ENCODE results near the gene RXRA. TPM values are rescaled to one million over a fixed set of nuclear protein-coding genes. Genes with fewer than 3 reads are reported as not detected.
A peak's percentile ranks its signal among the peaks of the same experiment; 100 is the strongest.

The RXRA gene
- total and polyA plus RNA-seq, 2 donors (not counting 1 experiment from before 2014, with no cell fraction given), result 2.6 to 6.8 TPM

- H2AFZ ChIP-seq (ENCODE audit: insufficient read depth, low read depth, low read length, poor library complexity, severe bottlenecking), result no peak overlapping the region
- WGBS (ENCODE audit: insufficient coverage), result 46% methylated on average over 13 of the region's 16 CpGs
- ChIA-PET CTCF (no interaction called here), POLR2A (no interaction called here)
- H3K9ac ChIP-seq (ENCODE audit: low read length), result no peak overlapping the region
- H3K36me3 ChIP-seq (replicated peaks in 1 of 2; ENCODE audit: control extremely low read depth in 1 of 2, control insufficient read depth in 1 of 2, extremely low read depth in 1 of 2, insufficient read depth in 2 of 2, low read length in 1 of 2), result no peaks in the 10 kb centered on the region
- no peak overlapping the region for H3K4me3 ChIP-seq (ENCODE audit: control extremely low read depth in 1 of 5, extremely low read depth in 1 of 5, insufficient read depth in 1 of 5, low read depth in 2 of 5, low read length in 4 of 5)
- peaks cover 29 to 32% of the 10 kb centered on the region in 2 donors for H3K4me1 ChIP-seq (ENCODE audit: control insufficient read depth in 2 of 2, insufficient read depth in 2 of 2, low read length in 2 of 2)
- H3K9me3 Mint-ChIP-seq (ENCODE audit: insufficient read depth), result no peaks in the 10 kb centered on the region
- no peak for TF ChIP-seq CTCF (IDR thresholded peaks at IDR 0.05)
- no peak for TF ChIP-seq EZH2 (IDR thresholded peaks at IDR 0.05; ENCODE audit: borderline replicate concordance, insufficient read depth, low read depth, low read length, poor library complexity, severe bottlenecking)
- DNase-seq (no peak), ATAC-seq (ENCODE audit: low read depth) (no peak)
- no peaks in the 10 kb centered on the region for H3K9me3 ChIP-seq (ENCODE audit: control extremely low read depth in 1 of 3, control insufficient read depth in 2 of 3, insufficient read depth in 1 of 3, low read length in 2 of 3)
- H3K27me3 Mint-ChIP-seq, result peaks cover 13% of the 10 kb centered on the region
- no peak overlapping the region for H3K4me3 Mint-ChIP-seq
- peak overlapping the region; percentile 31 for H3K4me2 ChIP-seq (replicated peaks; ENCODE audit: low read depth, low read length, poor library complexity, severe bottlenecking)
- no peaks in the 10 kb centered on the region for H3K79me2 ChIP-seq (ENCODE audit: control insufficient read depth, insufficient read depth, low read length)
- H3K27ac ChIP-seq (ENCODE audit: low read length in 2 of 2), result no peak overlapping the region
- H3K4me1 Mint-ChIP-seq, result peaks cover 28% of the 10 kb centered on the region
- peaks cover 0 to 6% (median 0%) of the 10 kb centered on the region in 4 experiments for H3K27me3 ChIP-seq (replicated peaks in 1 of 4; ENCODE audit: control extremely low read depth in 1 of 4, control insufficient read depth in 3 of 4, insufficient read depth in 4 of 4, low read length in 3 of 4)
- H4K20me1 ChIP-seq (ENCODE audit: control insufficient read depth, insufficient read depth, low read length, poor library complexity, severe bottlenecking), result no peaks in the 10 kb centered on the region
- no peak overlapping the region for H3K27ac Mint-ChIP-seq
- intact Hi-C loops (cut with micrococcal nuclease), result no loop called here
These were observed 160.3 kb downstream of the RXRA start for GRCh38 chr9:134486596-134486995.

Small RNAs within 50 kb of the gene (small RNA-seq; reads per million reads assigned to genes)
- not detected for gene MIR4669 (ENCODE audit: insufficient read length, low read depth, low replicate concordance)

Other genes with a start within 250 kb of the RXRA start
- gene WDR5, start 190.4 kb upstream of the RXRA start, total RNA-seq, result 21.1 and 23.8 TPM in 2 replicates
- 18.0 and 20.9 TPM in 2 replicates for gene WDR5, start 190.4 kb upstream of the RXRA start, polyA plus RNA-seq
- 77.0 and 89.2 TPM in 2 replicates for gene RNU6ATAC, start 161.9 kb upstream of the RXRA start, total RNA-seq
- gene RNU6ATAC, start 161.9 kb upstream of the RXRA start, polyA plus RNA-seq, result not detected in 2 replicates